GM18861 (cell line): ENCODE results near the gene ZNF518A.
A peak's percentile ranks its signal among the peaks of the same experiment; 100 is the strongest.
"Not testable (repeated sequence)": the region's sequence is repeated elsewhere in the genome, so short reads cannot be mapped to it uniquely, and the experiment has no call there.

Experiments
- ATAC-seq: cut with Tn5 transposase; IDR thresholded peaks from one replicate; pipeline ENCODE4 v1.9.1; 2021; ENCODE audit not compliant: unreplicated experiment

The ZNF518A gene

GRCh38 chr10:96131621-96132020, 1.5 kb downstream of the ZNF518A start:
- ATAC-seq, result no peak

DNA sequence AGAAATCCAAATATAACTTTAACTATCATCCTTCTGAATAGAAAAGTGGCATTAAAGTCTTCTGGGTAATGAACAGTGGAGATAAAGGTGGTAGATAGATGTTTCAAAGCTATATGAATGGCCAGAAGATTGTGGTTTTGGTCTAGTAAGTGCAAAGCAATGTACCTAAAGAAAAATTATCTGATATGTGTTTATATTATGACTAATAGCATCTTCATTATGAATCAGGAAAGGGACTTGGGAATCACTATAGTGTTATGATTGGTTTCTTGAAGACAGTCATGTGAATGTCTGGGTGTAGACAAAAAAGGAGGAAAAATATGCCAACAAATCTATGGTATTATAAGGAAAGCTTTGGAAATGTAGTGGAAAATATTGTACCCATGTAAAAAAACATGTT, 3.0 kb downstream of the ZNF518A start:
- no peak for ATAC-seq

GRCh38 chr10:96136810-96137209, 6.7 kb downstream of the ZNF518A start:
- no peak for ATAC-seq

DNA sequence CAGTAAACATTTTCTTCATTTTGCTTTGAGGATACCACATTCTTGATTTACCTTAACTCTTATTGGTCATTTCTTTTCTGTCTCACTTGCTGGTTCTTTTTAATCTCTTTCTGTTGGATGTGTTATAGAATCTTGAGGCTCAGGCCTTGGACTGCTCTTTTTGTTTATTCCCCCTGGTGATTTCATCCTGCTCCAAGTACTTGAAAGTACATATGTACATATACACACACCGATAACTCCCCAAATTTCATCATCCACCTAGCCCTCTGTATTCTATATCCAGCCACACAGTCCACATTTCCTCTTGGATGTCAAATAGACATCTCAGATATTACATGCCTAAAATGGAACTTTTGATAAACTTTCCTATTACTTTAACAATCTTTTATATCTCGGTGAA, 7.5 kb downstream of the ZNF518A start:
- ATAC-seq, result no peak

GRCh38 chr10:96138102-96138501, 8.0 kb downstream of the ZNF518A start:
- peak; percentile 91 for ATAC-seq

DNA sequence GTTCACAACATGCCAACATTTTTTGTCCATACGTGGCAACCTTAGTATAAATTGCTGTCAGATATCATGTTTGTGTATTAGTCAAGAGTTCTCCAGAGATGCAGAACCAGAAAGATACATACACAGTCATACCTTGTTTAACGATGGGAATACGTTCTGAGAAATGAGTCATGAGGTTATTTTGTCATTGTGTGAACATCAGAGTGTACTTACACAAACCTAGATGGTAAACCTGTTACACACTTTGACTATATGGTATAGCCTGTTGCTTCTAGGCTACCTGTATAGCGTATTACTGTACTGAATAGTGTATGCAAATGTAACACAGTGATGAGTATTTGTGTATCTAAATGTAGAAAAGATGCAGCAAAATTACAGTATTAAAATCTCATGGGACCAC, 22.3 kb downstream of the ZNF518A start:
- no peak for ATAC-seq

- ATAC-seq, result no peak
These were observed 23.0 kb downstream of the ZNF518A start for GRCh38 chr10:96153070-96153469.

DNA sequence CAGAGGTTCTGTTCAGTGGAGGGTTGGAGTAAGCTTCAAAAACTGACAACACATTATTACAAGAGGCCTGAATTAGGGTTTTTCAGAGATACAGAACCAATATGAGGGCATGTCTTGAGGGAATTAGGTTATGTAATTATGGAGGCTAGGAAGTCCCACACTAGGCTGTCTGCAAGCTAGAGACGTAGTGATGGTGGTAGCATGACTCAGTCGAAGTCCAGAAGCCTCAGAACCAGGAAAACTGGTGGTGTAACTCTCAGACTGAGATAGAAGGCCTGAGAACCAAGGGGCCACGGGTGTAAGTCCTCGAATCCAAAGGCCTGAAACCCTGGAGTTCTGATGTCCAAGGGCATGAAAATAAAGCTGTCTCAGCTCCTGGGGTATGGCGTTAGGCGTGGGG, 35.6 kb downstream of the ZNF518A start:
- no peak for ATAC-seq

GRCh38 chr10:96168546-96168945, 38.4 kb downstream of the ZNF518A start:
- no peak for ATAC-seq

GRCh38 chr10:96170230-96170629, 40.1 kb downstream of the ZNF518A start:
- ATAC-seq, result no peak

GRCh38 chr10:96172666-96173065, 42.6 kb downstream of the ZNF518A start:
- no peak for ATAC-seq

GRCh38 chr10:96176985-96177384, 46.9 kb downstream of the ZNF518A start:
- ATAC-seq, result no peak

DNA sequence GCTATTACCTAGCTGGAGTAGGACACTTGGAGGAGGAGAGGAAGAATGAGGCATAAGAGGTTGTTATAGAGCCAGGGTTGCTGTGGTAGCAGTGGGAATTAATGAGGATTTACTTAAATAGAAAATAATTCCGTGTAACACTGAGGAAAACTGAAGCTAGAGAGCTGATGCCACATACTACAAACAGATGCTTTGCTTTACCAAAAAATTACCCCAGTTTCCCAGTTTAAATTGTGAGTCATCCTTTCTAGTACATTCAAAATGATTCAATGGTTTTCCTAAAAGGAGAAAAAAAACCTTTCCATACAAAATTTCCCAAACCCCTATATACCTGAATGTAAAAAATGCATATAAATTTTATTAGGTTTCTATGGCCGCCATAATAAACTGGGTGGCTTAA, 58.3 kb downstream of the ZNF518A start:
- ATAC-seq, result no peak

- no peak for ATAC-seq
These were observed 58.8 kb downstream of the ZNF518A start for GRCh38 chr10:96188916-96189315.

DNA sequence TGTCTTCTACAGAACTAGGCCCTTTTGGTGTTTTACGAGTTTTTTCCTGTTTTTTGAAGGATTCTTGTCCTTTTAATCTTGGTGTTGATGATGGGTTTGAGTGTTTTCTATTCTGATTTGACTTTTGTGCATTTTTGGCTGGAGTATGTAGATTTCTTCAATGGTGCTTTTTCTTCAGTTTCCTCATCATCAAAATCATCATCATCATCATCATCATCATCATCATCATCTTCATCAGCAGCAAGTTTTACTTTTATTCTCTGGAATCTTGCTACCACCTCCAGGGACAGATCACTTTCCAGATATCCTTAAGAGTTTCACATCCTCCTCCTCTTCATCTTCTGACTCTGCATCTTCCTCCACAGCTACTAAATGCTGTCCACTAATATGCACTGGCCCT, 59.4 kb downstream of the ZNF518A start:
- not testable (repeated sequence) for ATAC-seq

GRCh38 chr10:96201525-96201924, 71.4 kb downstream of the ZNF518A start:
- no peak for ATAC-seq

DNA sequence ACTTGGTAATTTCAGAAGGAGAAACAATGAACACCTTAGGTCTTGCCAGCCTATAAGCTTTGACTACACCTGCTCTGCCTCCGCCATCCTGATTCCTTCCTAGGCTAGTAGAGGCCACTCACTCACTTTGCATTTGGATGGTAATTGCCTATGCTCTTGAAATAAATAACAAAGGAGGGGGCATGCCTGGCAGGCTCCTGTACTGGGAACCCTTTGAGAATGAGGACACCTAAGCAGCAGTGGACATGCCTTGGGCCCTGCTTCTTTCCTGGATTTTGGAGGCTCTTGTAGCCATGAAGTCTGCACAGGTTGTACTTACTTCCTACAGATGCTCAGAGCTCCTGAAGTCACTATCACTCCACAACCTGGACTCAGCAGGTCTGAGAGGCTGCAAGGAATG, 75.5 kb downstream of the ZNF518A start:
- ATAC-seq, result no peak

GRCh38 chr10:96208271-96208670, 78.2 kb downstream of the ZNF518A start:
- no peak for ATAC-seq

DNA sequence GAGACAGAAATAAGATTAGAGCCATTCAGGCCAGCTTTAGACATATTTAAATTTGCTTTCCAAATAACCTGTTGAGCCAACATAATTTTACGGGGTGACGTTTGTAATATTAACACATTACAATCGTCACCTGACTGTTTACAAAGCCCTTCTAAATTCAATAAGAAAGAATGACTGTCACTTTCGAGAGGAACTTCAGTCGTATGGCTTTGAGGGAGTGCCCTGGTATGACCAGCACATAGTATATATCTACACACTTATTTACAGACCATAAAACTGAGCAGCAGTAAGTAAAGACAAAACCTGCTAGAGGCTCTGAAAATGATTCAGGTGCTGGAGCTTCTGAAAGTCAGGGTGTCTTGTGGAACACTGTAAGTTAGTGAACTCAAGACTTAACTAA, 78.8 kb downstream of the ZNF518A start:
- ATAC-seq, result no peak

DNA sequence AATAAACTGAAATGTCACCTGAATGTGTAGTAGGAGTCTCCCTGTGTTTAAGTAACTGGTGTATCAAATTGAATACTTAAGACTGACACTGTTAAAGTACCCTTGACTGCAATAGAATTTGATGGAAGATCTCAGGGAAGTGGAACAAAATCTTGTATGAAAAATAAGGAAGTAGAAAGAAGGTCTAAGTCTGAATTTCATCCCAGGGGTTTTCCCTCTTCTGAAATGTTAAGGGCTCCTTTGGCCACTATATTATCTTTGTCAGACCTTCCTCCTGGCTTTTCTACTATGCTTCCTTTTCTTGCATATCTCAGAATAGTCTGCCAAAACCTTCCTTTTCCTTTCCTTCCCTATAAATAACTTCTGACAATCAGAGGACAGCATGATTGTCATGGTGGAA, 81.7 kb downstream of the ZNF518A start:
- ATAC-seq, result no peak

GRCh38 chr10:96212911-96213310, 82.8 kb downstream of the ZNF518A start:
- no peak for ATAC-seq
